Mammary epithelial cell (primary cell): ENCODE measurements around the gene NOC4L.

Experiments
- EZH2 ChIP-seq: IDR thresholded peaks from 2 replicates; pipeline ENCODE4 v1.6.1; 2012; ENCODE audit warnings: low read length, inconsistent platforms, borderline replicate concordance
- TF ChIP-seq, protein P1 (sequence below), 2 donors: IDR thresholded peaks in 1 of 2; conservative IDR thresholded peaks in 1 of 2; 2 replicates each; pipeline ENCODE4 v1.5.1; 2011 to 2012; ENCODE audit warnings: inconsistent platforms in 2 of 2, low read length in 2 of 2, mild to moderate bottlenecking in 2 of 2, control low read depth in 1 of 2, low read depth in 1 of 2; ENCODE audit not compliant: insufficient read depth in 1 of 2; ENCODE audit errors: extremely low read depth in 1 of 2

DNA sequence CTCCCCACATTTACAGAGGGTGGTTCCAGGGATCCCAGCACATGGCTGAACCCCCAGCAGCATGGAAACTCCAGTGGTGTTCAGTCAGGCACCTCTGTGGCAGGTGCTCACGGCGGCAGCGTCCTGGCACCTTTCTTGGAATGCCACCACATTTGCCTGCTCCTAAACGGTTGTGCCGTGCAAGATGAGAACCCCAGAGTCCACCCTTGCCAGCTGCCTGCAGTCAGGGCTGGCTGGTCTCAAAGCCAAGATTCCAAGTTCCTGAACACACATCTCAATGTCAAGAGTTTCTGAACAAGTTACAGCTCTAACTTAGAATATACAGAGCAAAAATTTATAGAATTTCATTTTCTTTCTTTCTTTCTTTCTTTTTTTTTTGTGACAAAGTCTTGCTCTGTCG is 38.8 kb upstream of the NOC4L start:
- TF ChIP-seq, protein P1, sequence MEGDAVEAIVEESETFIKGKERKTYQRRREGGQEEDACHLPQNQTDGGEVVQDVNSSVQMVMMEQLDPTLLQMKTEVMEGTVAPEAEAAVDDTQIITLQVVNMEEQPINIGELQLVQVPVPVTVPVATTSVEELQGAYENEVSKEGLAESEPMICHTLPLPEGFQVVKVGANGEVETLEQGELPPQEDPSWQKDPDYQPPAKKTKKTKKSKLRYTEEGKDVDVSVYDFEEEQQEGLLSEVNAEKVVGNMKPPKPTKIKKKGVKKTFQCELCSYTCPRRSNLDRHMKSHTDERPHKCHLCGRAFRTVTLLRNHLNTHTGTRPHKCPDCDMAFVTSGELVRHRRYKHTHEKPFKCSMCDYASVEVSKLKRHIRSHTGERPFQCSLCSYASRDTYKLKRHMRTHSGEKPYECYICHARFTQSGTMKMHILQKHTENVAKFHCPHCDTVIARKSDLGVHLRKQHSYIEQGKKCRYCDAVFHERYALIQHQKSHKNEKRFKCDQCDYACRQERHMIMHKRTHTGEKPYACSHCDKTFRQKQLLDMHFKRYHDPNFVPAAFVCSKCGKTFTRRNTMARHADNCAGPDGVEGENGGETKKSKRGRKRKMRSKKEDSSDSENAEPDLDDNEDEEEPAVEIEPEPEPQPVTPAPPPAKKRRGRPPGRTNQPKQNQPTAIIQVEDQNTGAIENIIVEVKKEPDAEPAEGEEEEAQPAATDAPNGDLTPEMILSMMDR (conservative IDR thresholded peaks at IDR 0.05 in 1 of 2, IDR thresholded peaks at IDR 0.05 in 1 of 2; ENCODE audit: extremely low read depth in 1 of 2, insufficient read depth in 1 of 2, low read depth in 1 of 2, low read length in 2 of 2): no peak
- no peak for TF ChIP-seq EZH2
